Astrocyte of the spinal cord (primary cell): ENCODE results near the gene ACVRL1.

Source experiments
- DNase-seq: peaks from one replicate; pipeline ENCODE4 v3.0.0; 2011; ENCODE audit warnings: low read depth, low spot score
- H3K4me3 ChIP-seq: 2 replicates; pipeline ENCODE4 v1.5.1; 2011; ENCODE audit warnings: low read depth, mild to moderate bottlenecking, low read length, moderate library complexity
- CTCF ChIP-seq: IDR thresholded peaks from 2 replicates; pipeline ENCODE4 v1.5.1; 2012; ENCODE audit warnings: low read depth, mild to moderate bottlenecking, low read length, inconsistent platforms
- in situ Hi-C: cut with HindIII; loops from 2 replicates; pipeline ENCODE4 v1.10.0; 2017; ENCODE audit warnings: low sequenced_read_pairs

The ACVRL1 gene

GRCh38 chr12:51969643-51970042, 62.3 kb downstream of the ACVRL1 start:
- no peak overlapping the region for H3K4me3 ChIP-seq
- in situ Hi-C loops = no loop called here
- DNase-seq = no peak
- TF ChIP-seq CTCF = no peak

- peak; percentile 78 for TF ChIP-seq CTCF
- in situ Hi-C loops = no loop called here
- no peak overlapping the region for H3K4me3 ChIP-seq
- DNase-seq = peak; percentile 62
These were observed 63.8 kb downstream of the ACVRL1 start for GRCh38 chr12:51970904-51971646.

- TF ChIP-seq CTCF = no peak
- H3K4me3 ChIP-seq = no peak overlapping the region
- in situ Hi-C loops = no loop called here
- no peak for DNase-seq
These were observed 64.5 kb downstream of the ACVRL1 start for GRCh38 chr12:51971679-51972421.

GRCh38 chr12:51972422-51972812, 65.1 kb downstream of the ACVRL1 start:
- TF ChIP-seq CTCF = no peak
- in situ Hi-C loops = no loop called here
- no peak overlapping the region for H3K4me3 ChIP-seq
- DNase-seq = no peak

GRCh38 chr12:51972849-51973273, 65.6 kb downstream of the ACVRL1 start:
- peak; percentile 50 for DNase-seq
- TF ChIP-seq CTCF = no peak
- no peak overlapping the region for H3K4me3 ChIP-seq
- in situ Hi-C loops = no loop called here
